Measurements from ENCODE around the gene ZNF135.
A peak's percentile ranks its signal among the peaks of the same experiment; 100 is the strongest.

Gene ZNF135

DNA sequence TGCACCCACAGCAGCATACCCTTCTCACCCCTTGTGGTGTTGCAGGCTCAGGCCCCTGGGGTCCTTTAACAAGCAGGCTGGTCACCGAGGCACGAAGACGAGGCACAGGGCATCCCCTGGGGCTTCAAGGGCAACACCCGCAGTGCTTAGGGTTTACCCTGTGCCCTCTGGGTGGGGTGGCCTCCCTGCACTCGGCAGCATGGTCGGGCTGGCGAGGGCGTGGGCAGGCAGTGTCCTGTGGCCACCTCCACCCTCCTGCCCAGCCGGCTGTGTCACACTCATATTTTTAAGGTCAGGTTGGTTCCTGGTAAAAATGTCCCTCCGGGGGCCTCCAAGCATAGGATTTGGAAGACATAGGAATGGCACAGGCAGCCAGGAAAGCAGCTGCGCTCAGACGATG lies 11.4 kb upstream of the ZNF135 start:
- DNase-seq = no peak

DNA sequence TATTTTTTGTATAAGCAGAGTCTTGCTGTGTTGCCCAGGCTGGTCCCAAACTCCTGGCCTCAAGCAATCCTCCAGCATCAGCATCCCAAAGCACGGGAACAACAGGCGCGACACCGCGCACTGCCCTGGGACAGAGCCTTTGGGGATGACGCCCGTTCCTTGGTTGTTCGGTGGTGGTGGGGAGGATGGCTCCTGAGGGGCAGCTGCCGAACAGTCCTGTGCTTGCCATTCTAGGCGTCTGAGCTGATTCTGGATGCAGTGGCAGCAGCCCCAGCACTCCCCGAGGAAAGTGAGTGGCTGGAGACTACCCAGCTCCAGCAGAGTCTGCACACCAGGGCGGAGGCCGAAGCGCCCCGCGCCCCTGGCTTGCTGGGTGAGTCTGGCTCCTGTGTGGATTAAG lies 6.8 kb upstream of the ZNF135 start:
- no peak for DNase-seq

- no peak for DNase-seq
These were observed 5.5 kb upstream of the ZNF135 start for GRCh38 chr19:58053480-58054156.

DNA sequence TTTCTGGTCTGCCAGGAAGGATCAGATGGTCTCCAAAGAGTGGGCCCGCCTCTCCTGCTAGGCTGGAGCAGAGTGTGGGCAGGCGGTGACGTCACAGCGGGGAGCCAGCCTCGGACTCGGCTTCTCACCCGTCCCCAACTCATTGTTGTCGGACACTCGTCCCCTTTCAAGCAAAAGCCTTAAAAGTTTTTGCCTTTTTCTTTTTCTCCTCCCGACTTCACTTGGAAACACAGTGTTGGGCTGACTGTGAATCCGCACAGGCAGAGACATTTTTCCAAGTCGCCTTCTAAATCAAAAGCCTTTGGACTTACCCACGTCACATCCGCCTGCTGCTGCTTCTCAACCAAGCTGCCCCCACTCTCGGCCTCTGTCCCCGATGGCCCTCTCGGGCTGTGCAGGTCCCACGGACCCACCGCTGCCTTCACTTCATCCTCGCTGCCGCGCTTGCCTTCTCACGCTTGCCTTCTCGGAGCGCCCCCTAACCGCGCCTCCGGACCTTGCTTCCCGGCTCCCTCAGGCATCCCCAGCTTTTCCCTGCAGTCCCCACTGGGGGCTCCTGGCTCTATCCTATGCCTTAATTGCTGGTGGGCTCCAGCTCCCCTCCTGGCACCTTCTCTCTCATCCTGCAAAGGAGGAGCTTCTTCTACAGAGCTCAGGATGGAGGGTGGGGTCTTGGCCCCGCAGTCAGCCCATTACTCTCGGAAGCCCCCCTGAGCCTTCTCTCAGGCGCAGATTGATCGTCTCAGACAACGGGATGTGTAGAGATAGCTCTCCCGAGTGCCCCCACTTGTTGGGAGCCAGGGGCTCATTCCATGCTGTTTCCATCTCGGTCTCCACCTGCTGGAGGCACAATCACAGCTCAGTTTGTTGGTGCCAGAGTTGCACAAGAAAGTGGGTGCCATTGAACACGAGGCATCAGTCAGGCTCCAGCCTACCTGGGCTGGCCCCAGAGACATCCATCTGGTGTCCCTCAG lies 3.9 kb upstream of the ZNF135 start:
- peak; percentile 52 to 69 for DNase-seq

- DNase-seq = no peak
These were observed 2.8 kb upstream of the ZNF135 start for GRCh38 chr19:58056261-58056660.

DNA sequence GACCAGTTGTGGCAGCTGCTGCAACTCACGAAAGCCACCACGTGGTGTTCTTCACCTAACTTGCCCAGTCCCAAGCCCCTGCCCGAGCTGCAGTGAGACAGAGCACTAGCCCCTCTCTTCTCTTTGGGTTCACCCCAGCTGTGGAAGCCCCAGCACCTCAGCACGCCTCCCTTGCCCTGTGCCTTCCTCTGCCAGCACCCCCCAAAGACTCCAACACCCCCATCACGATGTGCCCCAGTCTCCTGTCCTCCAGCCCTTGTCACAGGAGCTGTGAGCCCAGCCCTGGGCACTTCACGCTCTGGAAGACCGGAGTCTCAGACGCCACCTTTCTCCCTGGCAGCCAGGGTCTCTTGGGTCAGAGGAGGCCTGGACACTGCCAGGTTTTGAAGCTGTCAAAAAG lies 2.2 kb upstream of the ZNF135 start:
- no peak for DNase-seq

GRCh38 chr19:58058467-58058866 lies 615 bp upstream of the ZNF135 start:
- no peak for DNase-seq

DNA sequence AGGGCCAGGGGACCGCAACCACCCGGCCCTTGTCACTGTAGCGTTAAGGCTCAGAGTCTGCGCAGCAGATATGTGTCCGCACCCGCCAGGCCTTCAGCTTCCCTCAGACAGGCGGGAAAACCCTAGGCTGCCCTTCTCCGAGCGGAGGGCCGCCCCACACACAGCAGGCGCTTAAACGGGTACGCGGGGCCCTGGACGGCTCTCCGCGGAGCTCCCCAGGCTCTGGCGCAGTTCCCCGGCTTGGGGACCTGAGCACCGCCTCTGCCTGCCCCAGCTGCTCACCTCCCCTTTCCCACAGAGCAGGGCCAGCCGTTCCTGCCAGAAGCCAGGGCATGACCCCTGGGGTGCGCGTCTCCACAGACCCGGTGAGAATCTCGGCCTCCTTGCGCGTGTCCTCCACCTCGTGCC lies 593 bp downstream of the ZNF135 start:
- no peak for DNase-seq

GRCh38 chr19:58060231-58060630 lies 1.1 kb downstream of the ZNF135 start:
- DNase-seq = no peak

- no peak for DNase-seq
These were observed 4.6 kb downstream of the ZNF135 start for GRCh38 chr19:58063712-58064111.

GRCh38 chr19:58067240-58067912 lies 8.3 kb downstream of the ZNF135 start:
- no peak for DNase-seq

- no peak for DNase-seq
These were observed 20.7 kb downstream of the ZNF135 start for GRCh38 chr19:58079792-58080191.

- DNase-seq = no peak
These were observed 23.9 kb downstream of the ZNF135 start for GRCh38 chr19:58083021-58083420.

DNA sequence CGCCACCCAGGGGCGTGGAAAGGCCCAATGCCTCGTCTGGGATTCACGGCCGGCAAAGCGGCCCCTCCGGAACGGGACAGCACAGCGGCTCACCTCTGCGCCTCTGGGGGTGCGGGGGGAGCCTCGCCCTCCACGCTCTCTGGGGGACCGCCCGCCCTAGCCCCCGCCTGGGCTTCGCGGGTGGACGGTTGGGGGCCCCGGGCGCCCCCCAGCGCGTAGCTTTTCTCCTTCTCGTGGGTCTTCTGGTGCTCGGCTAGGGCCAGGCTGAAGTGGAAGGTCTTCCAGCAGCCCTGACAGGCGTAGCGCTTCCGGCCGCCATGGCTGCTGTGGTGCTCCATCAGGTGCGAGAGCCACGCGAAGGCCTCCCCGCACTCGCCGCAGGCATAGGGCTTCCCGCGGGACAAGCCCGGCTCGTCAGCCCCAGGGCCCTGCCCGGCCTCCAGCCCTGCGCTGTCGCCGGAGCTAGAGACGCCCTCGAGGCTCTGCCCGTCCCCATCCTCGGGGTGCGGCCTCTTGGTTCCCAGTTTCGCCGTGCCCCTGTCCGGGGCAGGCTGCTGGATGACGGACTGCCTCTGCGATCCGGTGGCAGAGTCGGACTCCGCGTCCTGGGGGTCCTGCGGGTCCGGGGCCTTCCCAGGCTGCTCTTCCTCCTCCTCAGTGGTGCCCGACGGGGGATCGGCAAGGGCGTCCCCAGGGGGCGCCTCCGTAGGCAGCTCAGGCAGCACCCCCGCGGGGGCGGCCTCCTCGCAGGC lies 25.7 kb downstream of the ZNF135 start:
- no peak for DNase-seq

DNA sequence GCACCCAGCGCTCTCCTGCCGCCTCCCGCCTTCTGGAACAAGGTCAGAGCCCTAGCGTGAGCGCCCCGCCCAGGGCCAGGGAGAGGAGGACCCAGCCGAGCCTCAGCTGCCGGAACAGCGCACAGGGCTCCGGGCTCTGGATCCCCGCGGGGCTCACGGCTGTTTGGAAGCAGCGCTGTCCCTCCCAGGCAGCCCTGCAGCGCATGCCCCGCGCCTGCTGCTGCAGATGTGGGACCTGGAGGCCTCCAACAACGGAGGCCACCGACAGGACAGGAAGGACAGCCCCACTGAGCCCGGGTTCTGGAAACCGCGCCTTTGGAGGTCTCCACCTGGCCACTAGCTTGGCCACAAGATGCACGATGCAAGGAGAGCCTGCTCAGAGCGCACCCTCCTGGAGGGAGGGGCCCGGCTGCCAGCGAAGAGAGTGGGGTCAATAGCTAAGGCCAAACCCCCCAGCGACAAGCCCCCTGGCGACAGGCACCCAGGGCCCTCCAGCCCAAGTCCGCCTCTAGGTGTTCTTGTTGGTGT lies 26.3 kb downstream of the ZNF135 start:
- DNase-seq = no peak

GRCh38 chr19:58086825-58087710 lies 28.0 kb downstream of the ZNF135 start:
- DNase-seq = no peak

DNA sequence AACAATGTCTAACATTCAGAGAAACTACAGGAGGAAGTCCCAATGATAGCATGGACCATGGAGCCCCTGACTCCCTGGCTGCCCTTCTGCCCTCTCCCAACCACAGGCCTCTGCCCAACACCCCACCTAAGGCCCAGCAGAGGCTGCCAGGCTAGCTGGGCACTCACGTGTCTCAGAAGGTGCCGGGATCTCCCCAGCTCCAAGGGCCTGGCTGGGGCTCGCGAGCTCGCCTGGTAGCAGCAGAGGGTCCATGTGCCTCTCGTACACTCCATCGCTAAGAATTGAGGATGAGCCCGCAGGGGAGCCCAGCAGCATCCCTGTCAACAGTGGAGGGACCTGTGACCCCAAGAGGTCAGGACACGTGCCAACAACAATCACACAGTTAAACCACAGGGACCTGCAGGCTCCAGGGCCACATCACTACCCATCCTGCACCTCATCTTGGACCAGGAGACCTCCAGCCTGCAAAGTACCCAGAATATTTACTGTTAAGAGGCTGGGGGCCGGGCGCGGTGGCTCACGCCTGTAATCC lies 29.5 kb downstream of the ZNF135 start:
- DNase-seq = no peak

GRCh38 chr19:58089846-58090245 lies 30.8 kb downstream of the ZNF135 start:
- no peak for DNase-seq

DNA sequence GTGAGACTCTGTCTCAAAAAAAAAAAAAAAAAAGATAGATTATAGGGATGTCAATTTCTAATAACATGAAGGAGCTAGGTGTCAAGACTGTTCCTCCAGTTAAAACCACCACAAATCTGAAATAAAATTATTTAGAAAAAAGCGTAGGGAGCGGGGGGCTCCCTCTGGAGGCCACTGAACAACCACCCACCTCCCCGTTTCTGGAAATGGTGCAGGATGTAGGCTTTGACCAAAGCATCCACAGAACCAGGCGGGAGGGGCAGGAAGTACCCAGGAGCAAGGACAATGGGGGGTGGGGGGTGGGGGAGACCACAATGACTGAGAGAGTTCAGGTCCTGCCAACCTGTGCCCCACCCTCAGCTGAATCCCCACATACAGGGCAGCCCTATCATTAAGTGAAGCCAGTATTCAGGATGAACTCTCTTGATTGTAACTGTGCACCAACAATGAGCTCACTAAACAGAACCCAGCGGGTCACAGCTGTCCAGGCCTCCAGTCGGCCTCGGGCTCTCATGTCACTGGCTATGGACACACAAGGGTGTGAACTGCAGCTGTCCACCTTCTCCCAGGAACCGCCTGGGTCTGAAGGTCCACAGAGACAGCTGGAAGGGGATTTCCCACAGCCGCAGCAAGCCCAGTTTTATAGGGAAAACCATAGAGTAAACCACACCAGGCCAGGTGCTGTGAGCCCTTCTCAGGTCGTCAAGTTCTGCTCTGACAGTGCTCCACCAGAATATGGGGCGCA lies 32.3 kb downstream of the ZNF135 start:
- DNase-seq = no peak

- DNase-seq = no peak
These were observed 34.0 kb downstream of the ZNF135 start for GRCh38 chr19:58093071-58093470.

DNA sequence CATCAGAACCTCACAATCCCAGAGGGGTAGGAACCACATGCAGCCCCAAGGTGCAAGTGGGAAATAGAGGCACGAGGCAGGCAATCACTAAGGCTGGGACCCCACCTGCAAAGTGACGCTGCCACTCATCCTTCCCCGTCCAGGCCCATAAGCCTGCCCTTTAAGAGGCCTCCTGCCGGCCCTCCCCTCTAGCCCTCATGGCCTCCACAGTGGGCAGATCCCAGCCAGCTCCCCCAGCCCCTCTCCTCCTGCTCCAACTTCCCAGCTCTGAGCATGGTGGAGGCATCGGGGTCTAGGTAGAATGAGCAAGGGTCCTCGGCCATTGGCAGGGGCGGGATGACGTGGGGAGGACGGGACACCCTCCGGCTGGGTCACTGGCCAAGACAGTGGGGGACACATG lies 36.2 kb downstream of the ZNF135 start:
- DNase-seq = no peak
